NCI-H2227 (cell line): ENCODE results near the gene AVPR2.

Experiments used
- DNase-seq: peaks from one replicate; lab custom pipeline; 2025; ENCODE audit not compliant: unreplicated experiment; lab: John Stamatoyannopoulos, UW

The AVPR2 gene

DNA sequence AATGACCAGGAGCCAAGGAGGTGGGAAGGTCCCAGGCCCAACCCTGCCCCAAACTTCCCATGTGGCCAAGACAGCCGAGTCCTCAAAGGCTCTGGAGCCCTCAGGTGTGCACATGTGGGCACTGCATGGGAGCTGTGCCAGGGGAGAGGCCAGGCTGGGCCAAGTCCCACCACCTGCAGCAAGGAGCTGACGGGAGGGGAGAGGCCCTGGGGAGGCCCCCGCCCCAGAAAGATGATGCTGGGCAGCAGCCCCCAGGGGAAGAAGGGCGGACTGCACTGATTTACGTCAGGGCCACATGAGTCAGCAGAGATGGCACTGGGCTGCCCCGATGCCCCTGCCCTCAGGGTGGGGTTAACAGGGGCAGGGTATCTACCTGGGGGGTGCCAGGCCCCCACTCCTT, 19.9 kb upstream of the AVPR2 start:
- DNase-seq, result no peak

DNA sequence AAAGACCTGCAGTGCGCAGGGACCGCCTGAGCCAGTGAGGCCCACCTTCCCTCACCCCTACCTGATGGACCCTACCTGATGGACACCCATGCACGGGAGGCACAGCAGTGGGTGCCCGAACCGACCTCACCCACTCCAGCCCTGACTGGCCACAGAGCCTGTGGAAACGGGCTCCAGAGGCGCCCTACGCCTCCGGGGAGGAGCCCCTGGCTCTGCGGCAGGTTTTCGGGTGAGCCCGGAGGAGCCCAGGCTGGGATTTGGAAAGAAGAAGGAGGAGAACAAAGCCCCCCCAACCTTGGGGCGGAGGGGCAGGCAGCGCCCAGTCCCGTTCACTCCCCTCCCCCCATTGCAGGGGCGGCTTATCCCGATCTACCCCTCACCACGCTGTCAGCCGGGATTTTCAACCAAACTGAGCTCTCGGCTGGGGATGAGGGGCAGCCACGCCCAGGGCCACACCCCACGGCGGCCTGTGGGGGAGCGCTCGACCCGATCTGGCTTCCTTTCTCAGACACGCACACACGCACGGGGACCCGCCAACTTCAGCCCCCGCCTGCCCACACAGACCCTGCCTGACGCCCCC, 19.2 kb upstream of the AVPR2 start:
- peak; percentile 44 for DNase-seq

DNA sequence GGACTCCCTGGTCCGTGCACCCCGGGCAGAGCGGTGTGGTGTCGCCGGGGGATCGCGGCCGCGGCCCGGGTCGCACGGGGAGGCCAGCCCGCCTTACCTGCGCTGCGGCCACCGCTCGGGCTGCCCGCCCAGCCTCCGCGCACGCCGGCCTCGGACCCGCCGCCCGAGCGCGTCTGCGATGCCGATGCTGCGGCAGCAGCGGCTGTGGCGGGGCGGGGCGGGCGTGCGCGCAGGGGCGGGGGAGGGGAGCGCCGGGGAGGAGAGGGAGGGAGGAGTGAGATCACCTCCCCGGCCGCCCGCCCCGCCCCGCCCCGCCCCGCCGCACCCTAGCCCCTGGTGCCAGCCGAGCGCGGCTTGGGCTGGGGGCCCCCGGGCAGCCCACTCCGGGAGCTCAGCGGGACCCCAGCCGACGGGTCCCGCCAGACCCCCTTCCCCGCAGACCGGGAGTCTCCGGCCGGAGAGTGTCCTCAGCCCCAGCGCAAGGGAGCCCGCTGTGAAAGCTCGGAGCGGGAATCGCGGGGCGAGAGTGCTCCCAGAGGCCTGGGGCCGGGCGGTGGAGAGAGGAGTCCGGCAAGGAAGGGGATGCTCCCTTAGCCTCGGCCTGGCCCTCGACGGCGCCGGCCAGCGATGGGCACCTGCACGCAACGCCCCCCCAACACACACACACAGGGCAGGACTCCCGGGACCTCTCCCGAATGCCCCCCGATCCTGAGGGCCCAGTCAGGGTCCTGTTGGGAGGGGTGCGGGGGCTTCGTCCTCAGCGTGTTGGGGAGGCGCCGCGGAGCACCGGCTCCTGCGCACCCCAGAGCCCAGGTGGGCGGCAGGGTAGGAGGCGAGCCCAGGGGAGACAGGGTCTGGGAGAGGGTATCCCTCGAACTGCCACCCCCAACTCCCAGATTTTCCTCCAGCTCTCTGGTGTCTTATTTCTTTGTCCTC, 18.2 kb upstream of the AVPR2 start, which contains the start of gene L1CAM:
Gene L1CAM, minus strand, starts transcription at position 206 of the 936 bp plus-strand sequence. CDS start 10,337 bp downstream, outside the sequence.
- peak; percentile 62 for DNase-seq

- no peak for DNase-seq
Measured at GRCh38 chrX:153886915-153887314, 17.6 kb upstream of the AVPR2 start.

- DNase-seq, result no peak
Measured at GRCh38 chrX:153887385-153887784, 17.1 kb upstream of the AVPR2 start.

DNA sequence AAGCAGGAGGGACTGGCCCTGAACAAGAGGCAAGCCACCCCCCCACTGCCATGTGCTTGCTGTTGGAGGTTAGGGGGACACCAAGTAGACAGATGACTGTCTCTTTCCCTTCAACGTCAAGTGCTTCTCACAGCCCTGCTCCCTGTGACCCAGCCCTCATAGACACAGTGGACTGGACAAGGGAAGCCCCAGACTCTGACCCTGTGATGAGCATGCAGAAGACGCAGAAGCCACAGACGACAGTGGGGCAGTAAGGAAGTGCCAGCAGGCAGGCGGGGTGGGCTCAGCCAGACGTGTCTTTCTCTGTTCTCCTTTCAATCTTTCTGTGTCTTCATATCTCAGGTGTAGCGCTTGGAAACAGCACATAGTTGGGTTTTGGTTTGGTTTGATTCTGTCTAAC, 16.1 kb upstream of the AVPR2 start:
- no peak for DNase-seq

- DNase-seq, result no peak
Measured at GRCh38 chrX:153889123-153889522, 15.3 kb upstream of the AVPR2 start.

DNA sequence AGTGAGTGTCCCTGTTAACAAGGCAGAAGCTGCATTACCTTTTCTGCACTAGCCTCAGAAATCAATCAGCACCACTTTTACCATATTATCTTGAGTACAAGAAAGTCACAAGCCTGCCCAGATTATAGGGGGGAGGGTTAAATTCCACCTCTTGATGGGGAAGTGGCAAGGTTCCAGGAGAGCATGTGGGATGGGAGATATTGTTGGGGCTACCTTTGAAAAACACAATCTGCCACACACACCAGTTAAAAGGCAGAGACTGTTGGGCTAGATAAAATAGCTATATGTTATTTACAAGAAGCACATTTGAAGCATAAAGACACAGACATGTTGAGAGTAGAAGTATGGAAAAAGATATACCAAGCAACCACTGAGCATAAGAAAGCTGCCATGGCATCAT, 6.6 kb upstream of the AVPR2 start:
- DNase-seq, result no peak

DNA sequence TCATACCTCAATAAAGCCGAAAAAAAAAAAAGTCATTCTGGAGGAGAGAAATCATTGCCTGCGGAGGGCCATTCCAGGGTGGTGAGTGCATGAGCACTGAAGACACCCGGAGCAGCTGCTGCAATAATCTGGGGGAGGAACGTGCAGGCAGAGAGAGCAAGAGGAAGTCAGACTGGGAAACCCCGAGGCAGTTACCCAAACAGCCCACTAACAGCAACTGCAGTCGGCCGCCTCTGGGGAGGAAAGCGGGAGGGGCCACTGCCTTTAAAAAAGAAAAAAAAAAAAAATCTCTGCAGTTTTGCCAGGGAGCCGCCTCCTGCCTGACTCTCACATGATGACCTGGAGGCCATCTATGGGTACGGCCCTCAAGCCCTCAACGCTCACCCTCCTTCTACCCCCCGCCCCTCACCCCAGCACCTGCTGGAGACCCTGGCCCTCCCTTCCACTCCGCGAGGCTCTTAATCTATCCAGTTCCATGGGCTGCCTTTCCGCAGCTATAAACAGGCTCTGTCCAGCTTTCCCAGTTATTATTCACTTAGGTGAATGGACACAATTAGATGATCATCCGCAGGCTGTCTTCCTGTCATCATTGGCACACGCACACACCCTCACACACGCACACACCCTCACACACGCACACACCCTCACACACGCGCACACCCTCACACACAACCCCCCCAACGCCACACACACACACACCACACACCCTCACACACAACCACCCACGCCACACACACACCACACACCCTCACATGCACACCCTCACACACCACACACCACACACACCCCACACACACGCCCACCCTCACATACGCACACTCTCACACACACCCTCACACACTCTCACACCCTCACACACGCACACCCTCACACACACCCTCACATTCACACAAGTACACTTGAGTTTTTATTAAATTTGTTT, 3.4 kb upstream of the AVPR2 start:
- DNase-seq, result peak; percentile 80

- no peak for DNase-seq
Measured at GRCh38 chrX:153901753-153902140, 2.7 kb upstream of the AVPR2 start.

- no peak for DNase-seq
Measured at GRCh38 chrX:153902385-153902784, 2.1 kb upstream of the AVPR2 start.

GRCh38 chrX:153903238-153903980, 1.1 kb upstream of the AVPR2 start:
- no peak for DNase-seq

DNA sequence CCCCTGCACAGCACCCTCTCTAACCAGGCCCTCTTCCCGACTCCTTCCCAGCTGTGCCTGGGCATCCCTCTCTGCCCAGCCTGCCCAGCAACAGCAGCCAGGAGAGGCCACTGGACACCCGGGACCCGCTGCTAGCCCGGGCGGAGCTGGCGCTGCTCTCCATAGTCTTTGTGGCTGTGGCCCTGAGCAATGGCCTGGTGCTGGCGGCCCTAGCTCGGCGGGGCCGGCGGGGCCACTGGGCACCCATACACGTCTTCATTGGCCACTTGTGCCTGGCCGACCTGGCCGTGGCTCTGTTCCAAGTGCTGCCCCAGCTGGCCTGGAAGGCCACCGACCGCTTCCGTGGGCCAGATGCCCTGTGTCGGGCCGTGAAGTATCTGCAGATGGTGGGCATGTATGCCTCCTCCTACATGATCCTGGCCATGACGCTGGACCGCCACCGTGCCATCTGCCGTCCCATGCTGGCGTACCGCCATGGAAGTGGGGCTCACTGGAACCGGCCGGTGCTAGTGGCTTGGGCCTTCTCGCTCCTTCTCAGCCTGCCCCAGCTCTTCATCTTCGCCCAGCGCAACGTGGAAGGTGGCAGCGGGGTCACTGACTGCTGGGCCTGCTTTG, 1.1 kb downstream of the AVPR2 start:
- no peak for DNase-seq

DNA sequence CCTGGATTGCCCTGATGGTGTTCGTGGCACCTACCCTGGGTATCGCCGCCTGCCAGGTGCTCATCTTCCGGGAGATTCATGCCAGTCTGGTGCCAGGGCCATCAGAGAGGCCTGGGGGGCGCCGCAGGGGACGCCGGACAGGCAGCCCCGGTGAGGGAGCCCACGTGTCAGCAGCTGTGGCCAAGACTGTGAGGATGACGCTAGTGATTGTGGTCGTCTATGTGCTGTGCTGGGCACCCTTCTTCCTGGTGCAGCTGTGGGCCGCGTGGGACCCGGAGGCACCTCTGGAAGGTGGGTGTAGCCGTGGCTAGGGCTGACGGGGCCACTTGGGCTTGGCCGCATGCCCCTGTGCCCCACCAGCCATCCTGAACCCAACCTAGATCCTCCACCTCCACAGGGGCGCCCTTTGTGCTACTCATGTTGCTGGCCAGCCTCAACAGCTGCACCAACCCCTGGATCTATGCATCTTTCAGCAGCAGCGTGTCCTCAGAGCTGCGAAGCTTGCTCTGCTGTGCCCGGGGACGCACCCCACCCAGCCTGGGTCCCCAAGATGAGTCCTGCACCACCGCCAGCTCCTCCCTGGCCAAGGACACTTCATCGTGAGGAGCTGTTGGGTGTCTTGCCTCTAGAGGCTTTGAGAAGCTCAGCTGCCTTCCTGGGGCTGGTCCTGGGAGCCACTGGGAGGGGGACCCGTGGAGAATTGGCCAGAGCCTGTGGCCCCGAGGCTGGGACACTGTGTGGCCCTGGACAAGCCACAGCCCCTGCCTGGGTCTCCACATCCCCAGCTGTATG, 1.8 kb downstream of the AVPR2 start:
- no peak for DNase-seq

DNA sequence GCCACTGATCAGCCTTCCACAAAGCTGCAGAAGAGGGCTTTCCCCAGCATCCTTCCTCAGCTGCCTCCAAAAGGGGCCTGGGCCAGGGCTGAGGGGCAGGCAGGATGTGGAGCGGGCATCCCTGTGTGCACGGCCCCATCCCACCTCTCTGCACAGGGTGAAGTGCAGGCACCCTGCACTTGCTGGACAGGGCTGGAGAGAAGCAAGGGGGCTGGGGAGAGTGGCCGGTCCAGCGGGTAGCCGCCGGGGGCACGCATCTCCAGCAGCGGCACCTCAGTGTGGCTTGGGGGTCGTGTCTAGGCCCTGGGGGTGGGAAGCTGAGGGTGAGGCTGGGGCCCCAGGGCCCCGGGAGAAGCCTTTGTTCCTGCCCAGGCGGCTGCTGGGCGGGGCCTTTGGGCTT, 3.0 kb downstream of the AVPR2 start:
- DNase-seq, result no peak

DNA sequence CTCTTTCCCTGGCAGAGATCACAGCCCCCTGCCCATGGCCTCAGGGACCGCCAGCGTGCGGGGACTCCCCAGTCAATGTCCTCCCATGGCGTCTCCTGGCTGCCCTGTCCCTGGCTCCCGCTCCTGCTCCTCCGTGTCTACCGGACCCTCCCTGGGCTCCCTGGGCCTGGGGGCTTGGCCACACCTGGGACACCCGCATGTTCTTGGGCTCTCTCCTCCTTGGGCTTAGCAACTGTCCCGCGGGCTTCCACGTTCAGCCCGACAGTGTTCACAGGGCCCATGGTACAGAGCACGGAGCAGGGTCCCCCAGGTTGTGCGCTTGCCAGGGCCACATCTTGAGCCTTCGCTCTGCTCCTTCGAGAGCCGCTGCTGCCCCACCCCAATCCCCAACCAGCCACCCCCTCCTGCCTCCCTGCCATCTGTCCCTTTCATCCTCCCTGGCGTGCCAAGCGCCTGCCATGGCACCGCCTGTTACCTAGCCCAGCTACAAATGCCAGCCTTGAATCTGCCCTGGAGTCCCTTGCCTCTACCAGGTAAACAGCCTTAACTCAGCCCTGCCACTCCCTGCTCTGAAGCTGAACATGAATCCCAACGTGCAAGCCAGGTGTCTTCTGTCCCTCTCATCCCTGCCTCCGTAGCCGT, 3.9 kb downstream of the AVPR2 start:
- no peak for DNase-seq

- peak; percentile 21 for DNase-seq
Measured at GRCh38 chrX:153909024-153909979, 4.8 kb downstream of the AVPR2 start.

DNA sequence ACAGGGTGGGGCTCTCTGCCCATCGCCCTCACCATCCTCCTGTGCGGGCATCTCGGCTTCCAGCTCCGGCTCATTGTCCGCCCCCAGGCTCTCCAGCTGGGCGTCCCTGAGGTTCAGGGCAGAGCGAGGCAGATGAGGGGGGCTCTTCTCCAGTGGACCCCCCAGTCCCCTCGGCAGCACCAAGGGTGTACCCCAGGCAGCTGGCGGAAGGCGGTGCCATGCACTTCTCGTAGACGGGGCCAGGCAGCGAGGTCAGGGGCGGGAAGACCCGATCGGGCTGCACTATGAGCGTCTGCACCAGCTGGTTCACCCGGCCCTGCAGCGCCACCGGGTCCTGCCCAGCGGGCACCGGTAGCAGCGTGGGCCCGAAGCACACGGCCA, 5.5 kb downstream of the AVPR2 start:
- DNase-seq, result no peak
